ENCODE results near the gene A4GNT.
A peak's percentile ranks its signal among the peaks of the same experiment; 100 is the strongest.
"Not testable (repeated sequence)": the region's sequence is repeated elsewhere in the genome, so short reads cannot be mapped to it uniquely, and the experiment has no call there.

Gene A4GNT

DNA sequence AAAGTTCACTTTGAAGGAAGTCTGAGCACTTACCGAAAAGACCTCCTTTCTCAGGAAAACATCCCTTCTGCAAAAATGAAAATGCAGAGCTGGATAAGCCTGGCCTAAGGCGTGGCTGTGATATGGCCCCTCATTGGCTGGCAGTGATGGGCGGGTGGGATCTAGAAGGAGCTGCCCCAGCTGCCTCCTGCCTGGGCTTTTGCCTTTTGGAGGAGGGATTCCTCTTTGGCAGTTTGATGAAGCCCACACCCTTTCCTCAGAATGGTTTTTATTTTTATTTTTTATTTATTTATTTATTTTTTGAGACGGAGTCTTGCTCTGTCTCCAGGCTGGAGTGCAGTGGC lies 12.8 kb downstream of the A4GNT start:
- no peak for DNase-seq (ENCODE audit: low read depth in 3 of 3, low spot score in 1 of 3)

DNA sequence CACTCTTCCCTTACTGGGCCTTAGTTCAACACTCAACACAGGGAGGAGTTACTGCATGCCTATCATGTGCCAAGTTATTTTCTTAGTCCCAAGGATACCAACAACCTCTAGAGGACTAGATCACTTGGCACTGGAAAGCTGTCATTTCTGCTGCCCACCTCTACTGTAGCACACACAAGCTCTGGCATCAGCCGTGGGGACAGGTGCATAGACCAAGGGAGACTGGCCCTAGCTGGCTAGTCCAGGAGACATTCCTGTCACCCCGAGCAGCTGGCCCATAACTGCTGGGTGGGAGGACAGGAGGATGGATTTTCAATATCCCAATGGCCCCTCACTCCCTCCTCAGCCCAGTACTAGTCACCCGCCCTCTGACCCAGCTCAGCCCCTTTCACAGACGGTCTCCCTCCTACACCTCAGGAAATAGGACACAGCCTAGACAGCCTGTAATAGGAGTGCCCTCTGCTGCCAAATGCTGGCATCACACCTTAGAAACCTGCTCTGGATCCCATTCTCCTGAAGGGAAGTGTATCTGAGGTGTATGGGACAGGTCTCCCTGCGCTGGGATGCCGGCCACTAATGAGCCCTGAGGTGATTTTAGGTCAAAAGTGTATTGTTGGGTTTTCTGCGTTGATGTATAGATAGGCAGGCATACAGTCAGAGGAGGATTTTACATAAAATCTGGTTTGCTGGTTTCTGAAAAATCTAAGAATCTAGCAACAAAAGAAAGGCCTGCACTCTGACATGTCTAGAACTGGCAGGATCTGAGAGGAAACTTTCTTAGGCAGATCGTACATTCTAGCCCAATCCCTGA lies 13.4 kb downstream of the A4GNT start:
- DNase-seq (ENCODE audit: low read depth in 3 of 3, low spot score in 1 of 3): peak in 1 of 3 donors; percentile 41

DNA sequence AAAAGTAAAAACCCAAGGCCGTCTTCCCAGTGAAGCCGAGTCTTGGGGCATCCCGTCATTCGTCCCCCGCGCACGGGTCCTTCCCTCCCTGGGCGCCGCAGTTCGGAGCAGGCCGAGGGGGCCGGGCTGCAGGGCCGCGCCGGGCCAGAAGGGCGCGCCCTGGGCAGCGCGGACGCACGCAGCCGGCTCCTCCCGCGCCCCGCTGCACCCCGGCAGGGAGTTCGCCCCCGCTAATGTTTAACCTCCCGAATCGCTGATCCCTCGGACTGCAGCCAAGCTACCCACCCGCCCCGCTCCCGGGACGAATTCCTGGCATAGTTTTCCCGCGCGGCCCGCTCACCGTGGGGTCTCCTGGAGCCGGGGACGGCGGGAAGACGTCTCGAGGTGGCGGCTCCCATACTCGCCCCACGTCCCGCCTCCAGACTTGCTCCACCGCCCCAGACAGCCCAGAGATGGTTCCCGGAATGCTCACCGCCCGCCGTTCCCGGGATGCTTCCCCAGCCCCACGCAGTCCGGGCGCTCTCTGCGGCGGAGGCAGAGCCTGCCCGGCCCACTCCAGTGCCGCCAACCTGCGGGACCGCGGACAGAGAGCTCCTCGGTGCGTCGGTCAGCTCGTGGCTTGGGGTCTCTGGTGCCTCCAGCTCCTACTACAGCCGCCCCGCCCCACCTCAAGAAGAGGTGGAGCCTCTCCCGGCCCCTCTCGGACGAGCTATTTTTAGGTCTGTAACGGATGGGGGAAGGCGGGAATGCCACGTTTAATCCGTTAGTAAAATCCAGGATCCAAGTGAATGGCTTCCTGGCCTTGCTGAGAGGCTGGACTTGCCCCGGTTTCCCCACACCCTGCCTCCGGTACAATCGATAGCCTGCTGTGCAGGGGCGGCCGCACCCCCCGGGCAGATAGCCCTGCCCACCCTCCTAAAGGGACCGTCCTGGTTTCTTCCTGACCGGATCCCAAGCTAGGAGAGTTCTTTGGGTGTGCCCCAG lies 16.9 kb downstream of the A4GNT start, which contains the start of gene DZIP1L:
Gene DZIP1L (minus strand): TSS at position 621 of the 984 bp plus-strand sequence. CDS start 11,637 bp downstream, outside the sequence.
- no peak for DNase-seq (ENCODE audit: low read depth in 3 of 3, low spot score in 1 of 3)

DNA sequence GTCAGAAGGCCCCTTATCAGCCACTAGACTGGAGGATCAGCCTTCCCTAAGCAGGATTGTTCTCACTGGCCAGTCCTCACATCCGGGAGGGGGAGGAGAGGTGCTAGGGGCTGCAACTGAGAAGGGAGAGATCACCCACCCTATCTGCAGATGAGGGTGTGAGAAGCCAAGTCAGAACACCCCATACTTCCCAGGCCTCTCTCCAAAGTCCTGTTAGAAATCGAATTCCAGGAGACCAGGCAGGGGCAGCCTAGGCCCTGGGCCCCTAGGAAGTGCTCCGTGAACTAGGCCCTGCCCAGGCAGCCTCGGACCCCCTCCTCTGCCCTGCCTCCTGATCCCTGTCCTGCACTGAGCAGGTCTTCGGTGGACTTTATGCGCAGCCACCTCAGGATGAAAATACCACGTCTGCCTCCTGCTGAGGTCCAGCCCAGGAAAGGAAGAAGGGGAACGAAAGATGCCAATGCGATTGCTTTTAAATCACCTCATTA lies 17.7 kb downstream of the A4GNT start:
- DNase-seq (ENCODE audit: low read depth in 3 of 3, low spot score in 1 of 3): no peak

DNA sequence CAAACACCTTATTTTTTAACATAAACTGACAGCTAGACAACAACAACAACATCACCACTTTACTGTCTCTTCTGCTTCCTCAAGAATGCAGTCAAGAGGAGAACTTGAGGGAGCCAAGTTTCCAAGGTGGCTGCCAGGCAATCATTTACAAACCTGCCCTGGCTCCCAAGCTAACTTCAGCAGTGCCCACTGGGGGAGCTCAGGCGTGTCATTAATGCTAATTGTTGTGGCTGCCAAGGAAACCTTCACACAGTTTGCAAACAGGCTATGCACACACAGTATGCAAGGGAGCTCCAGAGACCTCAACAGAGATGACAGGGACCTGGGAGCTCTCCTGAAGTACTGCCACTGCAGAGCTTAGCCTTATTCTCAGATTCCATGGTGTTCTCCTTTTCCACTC lies 18.9 kb downstream of the A4GNT start:
- no peak for DNase-seq (ENCODE audit: low read depth in 3 of 3, low spot score in 1 of 3)

DNA sequence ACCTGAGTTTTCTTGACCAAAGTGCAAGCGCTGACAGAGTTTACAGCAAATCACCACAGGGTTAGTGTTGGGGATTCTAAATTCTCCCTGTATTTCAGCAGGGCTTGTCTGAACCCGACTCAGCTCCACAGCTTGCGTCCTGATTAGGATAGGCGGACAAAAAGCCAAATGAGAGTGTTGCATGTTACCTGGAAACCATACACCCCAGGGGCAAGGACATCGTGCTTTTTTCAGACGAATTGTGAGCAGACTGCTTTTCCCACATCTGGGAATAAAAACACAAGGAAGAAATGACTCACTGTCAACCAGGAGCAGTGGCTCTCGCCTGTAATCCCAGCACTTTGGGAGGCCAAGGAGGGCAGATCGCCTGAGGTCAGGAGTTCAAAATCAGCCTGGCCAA lies 19.8 kb downstream of the A4GNT start:
- DNase-seq (ENCODE audit: low read depth in 3 of 3, low spot score in 1 of 3): no peak

DNA sequence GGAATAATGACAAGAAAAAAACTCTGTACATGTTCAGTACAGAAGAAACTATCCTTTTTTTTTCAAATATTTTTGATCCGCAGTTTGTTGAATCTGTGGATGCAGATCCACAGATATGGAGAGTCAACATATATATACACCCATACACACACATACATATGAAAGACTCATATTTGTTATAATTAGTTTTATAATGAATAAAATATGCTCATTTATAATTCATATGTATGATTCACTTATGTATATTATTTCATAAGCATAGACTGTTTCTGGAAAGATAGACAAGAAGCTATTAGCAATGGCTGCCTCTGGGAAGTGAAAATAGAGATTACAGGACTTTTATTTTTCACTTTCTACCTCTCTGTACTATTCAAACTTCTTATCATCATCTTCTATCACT lies 26.6 kb downstream of the A4GNT start:
- no peak for DNase-seq (ENCODE audit: low read depth in 3 of 3, low spot score in 1 of 3)

DNA sequence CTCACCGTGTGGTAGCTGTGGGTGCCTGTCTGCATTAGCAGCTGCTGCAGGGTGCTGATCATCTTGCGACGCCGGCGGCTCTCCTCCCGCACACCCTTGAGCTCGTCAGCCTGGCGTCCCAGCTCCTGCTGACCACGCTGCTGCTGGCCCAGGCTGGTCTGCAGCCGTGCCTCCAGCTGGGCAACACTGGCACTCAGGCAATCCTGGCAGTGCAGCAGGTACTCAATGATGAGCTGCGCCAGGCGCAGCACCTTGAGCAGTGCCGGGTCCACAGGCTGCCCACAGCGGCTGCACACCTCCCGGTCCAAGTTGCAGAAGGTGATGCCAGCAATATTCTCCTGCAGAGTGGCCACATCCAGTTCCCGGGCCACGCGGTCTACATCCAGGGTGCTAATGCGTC lies 28.7 kb downstream of the A4GNT start:
- no peak for DNase-seq (ENCODE audit: low read depth in 3 of 3, low spot score in 1 of 3)

DNA sequence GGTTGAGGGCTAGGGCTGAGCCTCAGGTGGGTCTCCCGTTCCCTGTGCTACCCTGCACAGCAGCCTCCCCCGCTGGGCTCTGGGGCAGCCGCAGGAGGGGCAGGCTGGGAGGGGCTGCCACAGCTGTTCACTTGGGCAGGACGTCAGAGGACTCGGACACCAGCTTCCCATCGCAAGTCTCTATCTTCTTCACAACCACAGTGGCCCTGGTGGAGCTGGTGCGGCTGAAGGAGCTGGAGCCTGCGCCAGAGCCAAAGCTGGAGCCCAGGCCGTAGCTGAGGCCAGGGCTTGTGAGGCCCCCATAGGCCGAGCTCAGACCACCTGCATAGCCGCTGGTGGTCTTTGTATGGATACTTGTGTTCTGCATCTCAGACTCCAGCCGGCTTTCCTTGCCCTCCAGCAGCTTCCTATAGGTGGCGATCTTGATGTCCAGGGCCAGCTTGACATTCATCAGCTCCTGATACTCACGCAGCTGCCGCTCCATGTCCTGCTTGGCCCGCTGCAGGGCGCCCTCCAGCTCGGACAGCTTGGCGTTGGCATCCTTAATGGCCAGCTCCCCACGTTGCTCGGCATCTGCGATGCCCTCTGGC lies 30.7 kb downstream of the A4GNT start:
- DNase-seq (ENCODE audit: low read depth in 3 of 3, low spot score in 1 of 3): not testable (repeated sequence)

DNA sequence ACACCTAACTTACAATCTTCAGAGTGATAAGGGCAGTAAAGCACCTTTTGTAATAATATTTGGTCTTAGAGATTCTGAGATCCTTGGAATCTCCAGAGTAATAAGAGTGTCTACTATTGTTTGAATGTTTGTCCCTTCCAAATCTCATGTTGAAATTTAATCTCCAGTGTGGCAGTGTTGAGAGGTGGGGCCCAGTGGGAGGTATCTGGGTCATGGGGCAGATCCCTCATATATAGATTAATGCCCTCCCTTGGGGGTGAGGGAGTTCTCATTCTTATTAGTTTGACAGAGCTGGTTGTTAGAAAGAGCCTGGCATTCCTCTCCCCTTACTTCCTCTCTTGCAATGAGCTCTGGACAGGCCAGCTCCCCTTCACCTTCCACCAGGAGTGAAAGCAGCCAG lies 32.8 kb downstream of the A4GNT start:
- DNase-seq (ENCODE audit: low read depth in 3 of 3, low spot score in 1 of 3): no peak

DNA sequence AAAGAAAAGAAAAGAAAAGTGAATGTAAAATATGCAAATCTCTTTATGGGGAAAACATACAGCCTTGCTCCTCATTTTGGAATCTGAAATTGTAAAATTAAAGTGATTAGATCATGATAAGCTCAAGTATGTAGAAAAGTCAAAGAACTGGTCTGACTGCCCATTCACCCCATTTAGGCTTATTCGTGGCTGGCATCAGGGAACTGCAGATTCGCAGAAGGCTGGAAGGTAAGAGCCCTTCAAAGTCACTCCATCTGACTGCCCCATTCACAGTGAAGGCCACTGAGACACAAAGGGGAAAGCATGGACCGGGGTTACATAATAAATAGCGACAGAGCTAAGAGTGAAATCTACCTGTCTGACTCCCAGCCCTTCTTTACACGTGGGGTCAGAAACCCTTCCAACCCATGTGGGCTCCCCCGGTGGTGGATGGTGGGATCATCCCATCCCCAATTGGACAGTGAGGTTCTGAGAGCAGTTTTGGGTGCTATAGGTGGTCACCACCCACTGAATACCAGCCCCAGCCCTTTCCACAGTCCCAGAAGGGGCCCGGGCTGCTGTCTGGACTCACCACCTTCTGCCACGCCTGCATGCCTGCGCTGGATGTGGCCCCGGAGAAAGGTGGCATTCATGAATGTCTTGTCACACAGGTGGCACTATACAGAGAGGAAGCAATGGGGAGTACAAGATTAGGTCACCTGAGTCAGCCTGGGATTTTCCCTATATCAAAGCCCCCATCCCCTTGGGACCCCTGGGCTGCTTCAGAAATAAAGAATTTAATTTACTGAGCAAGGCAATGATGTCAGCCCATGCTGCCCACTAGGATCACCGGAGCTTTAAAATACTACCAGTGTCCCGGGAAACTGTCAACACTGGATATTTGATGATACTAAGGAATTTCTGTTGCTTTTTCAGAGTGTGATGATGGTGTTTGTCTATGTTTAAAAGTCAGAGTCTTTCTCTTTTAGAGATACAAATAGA lies 34.7 kb downstream of the A4GNT start:
- no peak for DNase-seq (ENCODE audit: low read depth in 3 of 3, low spot score in 1 of 3)

DNA sequence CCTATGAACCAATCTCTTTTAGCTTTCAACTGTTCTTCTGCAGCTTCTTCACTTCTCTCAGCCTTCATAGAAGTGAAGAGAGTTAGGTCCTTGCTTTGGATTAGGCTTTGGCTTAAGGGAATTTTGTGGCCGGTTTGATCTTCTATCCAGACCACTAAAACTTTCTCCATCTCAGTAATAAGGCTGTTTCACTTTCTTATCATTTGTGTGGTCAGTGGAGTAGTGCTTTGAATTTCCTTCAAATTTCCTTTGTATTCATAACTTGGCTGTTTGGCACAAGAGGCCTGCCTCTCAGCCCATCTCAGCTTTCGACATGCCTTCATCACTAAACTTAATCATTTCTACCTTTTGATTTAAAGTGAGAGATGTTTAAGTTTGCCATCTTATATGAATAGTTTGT lies 38.5 kb downstream of the A4GNT start:
- DNase-seq (ENCODE audit: low read depth in 3 of 3, low spot score in 1 of 3): no peak

DNA sequence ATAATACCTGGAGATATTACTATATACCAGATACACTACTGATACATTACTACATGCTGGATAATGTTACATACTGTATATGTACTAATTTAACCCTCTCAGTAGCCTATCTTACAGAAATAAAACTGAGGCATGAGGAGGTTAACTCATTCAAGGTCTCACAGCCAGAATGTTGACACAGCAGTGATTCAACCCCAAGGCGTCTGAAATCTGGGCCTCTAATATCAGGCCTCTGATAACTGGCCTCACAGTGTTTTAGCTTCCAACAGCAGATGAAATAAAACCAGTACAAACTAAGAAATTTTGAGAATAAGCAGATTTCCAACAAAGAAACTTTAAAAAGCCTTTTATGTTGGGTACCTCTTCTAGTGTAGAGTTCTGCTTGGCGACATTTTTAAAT lies 40.2 kb downstream of the A4GNT start:
- DNase-seq (ENCODE audit: low read depth in 3 of 3, low spot score in 1 of 3): no peak

DNA sequence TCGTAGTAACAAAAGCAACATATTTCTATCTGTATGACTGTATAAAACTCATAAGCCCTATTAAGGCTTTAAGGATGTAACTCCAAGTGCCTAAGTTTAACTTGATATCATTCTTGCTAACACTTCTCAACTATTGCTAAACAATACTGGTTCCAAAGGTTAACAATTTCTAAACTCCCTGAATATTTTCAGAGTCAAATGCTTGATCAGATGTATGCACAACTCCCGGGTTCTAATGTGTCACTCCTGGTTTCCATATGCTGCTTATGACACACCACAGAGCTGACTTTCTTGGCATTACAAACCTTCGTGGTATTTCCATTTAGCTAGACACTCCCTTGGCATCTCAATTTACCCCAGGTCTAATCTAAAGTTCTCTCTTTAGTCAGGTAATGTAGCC lies 43.1 kb downstream of the A4GNT start:
- DNase-seq (ENCODE audit: low read depth in 3 of 3, low spot score in 1 of 3): no peak

DNA sequence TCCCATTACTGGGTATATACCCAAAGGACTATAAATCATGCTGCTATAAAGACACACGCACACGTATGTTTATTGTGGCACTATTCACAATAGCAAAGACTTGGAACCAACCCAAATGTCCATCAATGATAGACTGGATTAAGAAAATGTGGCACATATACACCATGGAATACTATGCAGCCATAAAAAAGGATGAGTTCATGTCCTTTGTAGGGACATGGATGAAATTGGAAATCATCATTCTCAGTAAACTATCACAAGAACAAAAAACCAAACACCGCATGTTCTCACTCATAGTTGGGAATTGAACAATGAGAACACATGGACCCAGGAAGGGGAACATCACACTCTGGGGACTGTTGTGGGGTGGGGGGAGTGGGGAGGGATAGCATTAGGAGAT lies 46.4 kb downstream of the A4GNT start:
- not testable (repeated sequence) for DNase-seq (ENCODE audit: low read depth in 3 of 3, low spot score in 1 of 3)

DNA sequence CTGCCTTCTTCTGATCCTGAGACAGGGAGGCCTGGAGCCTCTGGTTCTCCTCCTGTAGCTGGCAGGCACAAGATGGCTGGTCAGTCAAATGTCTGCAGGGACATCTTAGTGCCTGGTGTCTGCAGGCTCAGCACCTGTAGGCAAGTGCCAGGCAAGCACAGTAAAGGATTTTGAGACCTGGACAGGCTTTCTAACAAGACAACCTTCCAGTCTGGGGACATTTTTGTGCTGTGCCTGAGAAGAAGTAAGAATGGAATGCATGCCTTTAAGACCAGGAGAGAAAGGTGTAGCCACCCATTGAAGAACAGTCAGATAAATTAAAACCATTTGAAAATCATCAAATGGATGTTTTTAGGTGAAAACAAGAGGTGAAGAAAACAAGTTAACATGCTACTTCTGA lies 48.0 kb downstream of the A4GNT start:
- DNase-seq (ENCODE audit: low read depth in 3 of 3, low spot score in 1 of 3): no peak

DNA sequence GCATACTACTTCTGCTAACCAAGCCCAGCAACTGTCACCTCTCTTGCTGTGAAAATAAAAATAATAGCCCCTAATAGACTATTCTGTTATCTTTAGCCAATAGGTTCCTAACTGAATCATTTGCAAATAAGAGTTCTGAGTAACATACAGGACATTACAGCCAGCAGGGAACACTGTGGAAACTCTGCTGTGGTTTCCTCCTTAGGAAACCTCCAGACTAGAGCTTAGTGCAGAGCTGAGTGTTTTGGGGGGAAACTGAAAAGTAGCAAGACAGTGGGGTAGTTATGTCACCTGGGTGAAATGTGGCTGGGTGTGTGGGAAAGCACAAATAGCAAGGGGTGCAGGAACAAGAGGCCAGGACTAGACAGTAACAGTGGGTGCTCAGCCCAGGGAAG lies 49.2 kb downstream of the A4GNT start:
- DNase-seq (ENCODE audit: low read depth in 3 of 3, low spot score in 1 of 3): no peak

DNA sequence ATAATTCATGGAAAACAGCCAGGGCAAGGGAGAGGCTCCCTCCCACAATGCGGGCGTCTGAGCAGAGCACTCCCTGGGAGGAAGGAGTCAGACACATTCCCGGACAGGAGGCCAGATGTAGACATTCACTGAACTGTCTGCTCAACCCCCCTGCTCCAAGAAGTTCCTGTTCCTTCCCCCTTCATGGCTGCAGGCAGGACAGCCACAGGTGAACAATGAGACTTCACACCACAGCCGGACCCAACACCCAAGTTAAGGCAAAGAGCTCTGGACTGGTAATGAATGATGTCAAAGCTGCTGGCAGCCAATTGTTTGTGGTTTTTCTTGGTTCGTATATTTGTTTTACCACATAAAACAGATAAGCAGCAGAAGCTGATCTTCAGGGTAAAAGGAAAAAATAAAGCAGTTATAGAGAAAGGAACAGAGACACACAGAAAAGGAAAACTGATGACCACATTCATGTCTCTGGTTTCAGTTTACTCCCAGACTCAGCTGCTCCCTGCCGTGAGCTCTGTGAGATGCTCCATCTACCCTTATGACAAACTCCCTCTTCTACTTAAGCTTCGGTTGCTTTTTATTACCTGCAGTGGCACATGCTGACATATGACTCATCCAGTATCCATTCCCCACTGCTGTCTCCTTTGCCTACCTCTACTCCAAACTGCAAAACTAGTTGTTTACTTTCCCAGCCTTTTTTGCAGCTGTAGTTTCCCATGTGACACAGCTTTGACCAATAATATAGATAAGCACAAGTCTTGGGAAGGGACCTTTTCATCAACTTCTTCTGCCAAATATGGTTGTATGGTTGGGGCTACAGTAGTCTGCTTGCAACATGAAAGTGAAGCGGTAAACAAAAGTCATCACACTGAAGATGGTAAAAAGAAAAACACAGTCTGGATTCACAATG lies 49.9 kb downstream of the A4GNT start:
- no peak for DNase-seq (ENCODE audit: low read depth in 3 of 3, low spot score in 1 of 3)

DNA sequence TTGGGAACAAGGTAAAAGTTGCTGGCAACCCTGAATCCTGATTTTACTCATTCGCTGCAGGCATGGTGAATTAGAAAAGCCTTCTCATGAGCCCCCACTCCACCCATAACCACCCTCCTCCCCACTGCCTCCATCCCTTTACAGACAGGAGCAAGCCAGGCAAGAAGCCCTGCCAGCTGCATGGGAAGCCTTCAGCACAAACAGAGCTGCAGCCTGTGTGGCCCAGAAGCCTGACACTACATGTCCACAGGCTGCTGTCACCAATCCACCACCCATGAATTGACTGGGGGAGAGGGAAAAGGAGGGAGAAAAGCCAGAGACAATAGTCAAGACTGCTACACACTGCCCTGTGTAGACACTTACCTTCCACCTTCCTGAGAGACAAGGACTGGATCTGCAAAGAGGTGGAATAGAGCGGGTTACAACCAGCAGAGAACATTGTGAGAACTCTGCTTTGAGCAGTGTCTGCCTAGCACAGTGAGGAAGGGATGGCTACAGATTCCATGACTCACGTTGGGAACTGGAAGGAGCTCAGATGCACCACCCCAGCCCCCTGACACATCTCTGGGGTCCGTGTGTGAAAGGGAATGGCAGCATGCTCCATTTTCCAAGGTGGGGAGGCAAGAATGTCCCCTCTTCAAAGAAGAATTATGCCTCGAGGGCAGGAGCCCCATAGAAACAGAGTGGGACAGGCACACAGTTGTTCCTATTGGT lies 50.7 kb downstream of the A4GNT start:
- no peak for DNase-seq (ENCODE audit: low read depth in 3 of 3, low spot score in 1 of 3)

Data from stimulated activated CD4-positive, alpha-beta T cell treated with anti-CD3 and anti-CD28 coated beads, TNF-alpha, amount 100 ng/mL, for 1 hour (primary cell).